NCI-H146 (cell line): Measurements from ENCODE around the gene AUTS2.
A peak's percentile ranks its signal among the peaks of the same experiment; 100 is the strongest.

Experiments
- DNase-seq: peaks from one replicate; lab custom pipeline; 2025; lab: John Stamatoyannopoulos, UW

AUTS2 gene

GRCh38 chr7:69992938-69993337 lies 394.7 kb downstream of the AUTS2 start:
- DNase-seq: no peak

- DNase-seq: no peak
Observed at GRCh38 chr7:69994218-69994617, 395.9 kb downstream of the AUTS2 start.

- DNase-seq: peak; percentile 29
Observed at GRCh38 chr7:69994886-69995542, 396.7 kb downstream of the AUTS2 start.

GRCh38 chr7:69996121-69996520 lies 397.8 kb downstream of the AUTS2 start:
- peak; percentile 3 for DNase-seq

- no peak for DNase-seq
Observed at GRCh38 chr7:70000737-70001348, 402.6 kb downstream of the AUTS2 start.

- no peak for DNase-seq
Observed at GRCh38 chr7:70005480-70005879, 407.2 kb downstream of the AUTS2 start.

GRCh38 chr7:70005891-70006260 lies 407.6 kb downstream of the AUTS2 start:
- no peak for DNase-seq

- DNase-seq: no peak
Observed at GRCh38 chr7:70006261-70006920, 408.1 kb downstream of the AUTS2 start.

- DNase-seq: no peak
Observed at GRCh38 chr7:70008466-70008865, 410.2 kb downstream of the AUTS2 start.

GRCh38 chr7:70014472-70015177 lies 416.4 kb downstream of the AUTS2 start:
- DNase-seq: no peak

GRCh38 chr7:70015353-70015752 lies 417.1 kb downstream of the AUTS2 start:
- no peak for DNase-seq

GRCh38 chr7:70016044-70016770 lies 417.9 kb downstream of the AUTS2 start:
- DNase-seq: no peak

- DNase-seq: peak; percentile 62
Observed at GRCh38 chr7:70017357-70017756, 419.1 kb downstream of the AUTS2 start.

GRCh38 chr7:70018700-70019099 lies 420.4 kb downstream of the AUTS2 start:
- DNase-seq: no peak

- no peak for DNase-seq
Observed at GRCh38 chr7:70027867-70028266, 429.6 kb downstream of the AUTS2 start.

- DNase-seq: no peak
Observed at GRCh38 chr7:70028620-70029019, 430.3 kb downstream of the AUTS2 start.

- DNase-seq: no peak
Observed at GRCh38 chr7:70029993-70030392, 431.7 kb downstream of the AUTS2 start.

GRCh38 chr7:70030745-70031144 lies 432.5 kb downstream of the AUTS2 start:
- no peak for DNase-seq

- no peak for DNase-seq
Observed at GRCh38 chr7:70031245-70031644, 433.0 kb downstream of the AUTS2 start.

GRCh38 chr7:70032649-70033048 lies 434.4 kb downstream of the AUTS2 start:
- peak; percentile 63 for DNase-seq

GRCh38 chr7:70033226-70033625 lies 435.0 kb downstream of the AUTS2 start:
- no peak for DNase-seq

GRCh38 chr7:70034999-70035398 lies 436.7 kb downstream of the AUTS2 start:
- no peak for DNase-seq
